Neuronal stem cell (in vitro differentiated cells): ENCODE results near the gene WNT9A.

Experiments used
- DNase-seq: peaks from one replicate; pipeline ENCODE4 v3.0.0-alpha.2; 2013; ENCODE audit warnings: low spot score
- H2AFZ ChIP-seq: one replicate; pipeline ENCODE4 v1.6.1; 2013; ENCODE audit warnings: mild to moderate bottlenecking, low read length, inconsistent platforms
- H2AK5ac ChIP-seq: 2 replicates; pipeline ENCODE4 v1.6.1; 2013; ENCODE audit warnings: low read depth, mild to moderate bottlenecking, inconsistent platforms, low read length, moderate library complexity, mixed read lengths
- H2BK120ac ChIP-seq: 2 replicates; pipeline ENCODE4 v1.6.1; 2013; ENCODE audit warnings: low read depth, mild to moderate bottlenecking, inconsistent platforms, low read length, moderate library complexity, mixed read lengths
- H2BK12ac ChIP-seq: one replicate; pipeline ENCODE4 v1.6.1; 2013; ENCODE audit warnings: low read length, inconsistent platforms
- H2BK15ac ChIP-seq: 2 replicates; pipeline ENCODE4 v1.6.1; 2013; ENCODE audit warnings: mild to moderate bottlenecking, low read length, inconsistent platforms, mixed read lengths
- H2BK5ac ChIP-seq: one replicate; pipeline ENCODE4 v1.6.1; 2013; ENCODE audit warnings: inconsistent platforms, mild to moderate bottlenecking, low read length, moderate library complexity
- H3K14ac ChIP-seq: one replicate; pipeline ENCODE4 v1.6.1; 2013; ENCODE audit warnings: low read length, inconsistent platforms
- H3K18ac ChIP-seq: 2 replicates; pipeline ENCODE4 v1.6.1; 2013; ENCODE audit warnings: low read length, inconsistent platforms
- H3K23ac ChIP-seq: 2 replicates; pipeline ENCODE4 v1.6.1; 2013; ENCODE audit warnings: low read depth, mild to moderate bottlenecking, mixed read lengths, low read length, inconsistent platforms; ENCODE audit not compliant: poor library complexity
- H3K27ac ChIP-seq: replicated peaks from 3 replicates; pipeline ENCODE4 v1.5.1; 2013; ENCODE audit warnings: low read length, inconsistent platforms
- H3K27me3 ChIP-seq, 3 experiments: 2 replicates each; pipeline ENCODE4 v1.6.1; 2013; ENCODE audit warnings: low read length in 3 of 3, mild to moderate bottlenecking in 2 of 3, inconsistent platforms in 1 of 3, low read depth in 1 of 3, mixed read lengths in 1 of 3, moderate library complexity in 1 of 3; ENCODE audit not compliant: control insufficient read depth in 3 of 3, insufficient read depth in 3 of 3
- H3K36me3 ChIP-seq, 2 donors: replicated peaks in 1 of 2; 2 replicates each; pipeline ENCODE4 v1.6.1; 2013; ENCODE audit warnings: low read length in 2 of 2; ENCODE audit not compliant: control insufficient read depth in 2 of 2, insufficient read depth in 2 of 2
- H3K4ac ChIP-seq: 2 replicates; pipeline ENCODE4 v1.6.1; 2013; ENCODE audit warnings: inconsistent platforms, mild to moderate bottlenecking, low read length, moderate library complexity
- H3K4me1 ChIP-seq, 2 donors: 1 replicate in 1 of 2; 2 replicates in 1 of 2; pipeline ENCODE4 v1.6.1; 2013; ENCODE audit warnings: low read length in 2 of 2, low read depth in 1 of 2; ENCODE audit not compliant: control insufficient read depth in 2 of 2, insufficient read depth in 1 of 2
- H3K4me2 ChIP-seq: one replicate; pipeline ENCODE4 v1.6.1; 2013; ENCODE audit warnings: mild to moderate bottlenecking, low read length, inconsistent platforms; ENCODE audit not compliant: insufficient read depth, poor library complexity, severe bottlenecking
- H3K4me3 ChIP-seq, 2 donors: 2 replicates each; pipeline ENCODE4 v1.5.1; 2013; ENCODE audit warnings: low read length in 2 of 2, mild to moderate bottlenecking in 2 of 2, inconsistent platforms in 1 of 2, moderate library complexity in 1 of 2
- H3K79me1 ChIP-seq: one replicate; pipeline ENCODE4 v1.6.1; 2013; ENCODE audit warnings: low read depth, mild to moderate bottlenecking, inconsistent platforms, low read length, moderate library complexity
- H3K9ac ChIP-seq: one replicate; pipeline ENCODE4 v1.6.1; 2013; ENCODE audit warnings: mild to moderate bottlenecking, low read depth, low read length, inconsistent platforms; ENCODE audit not compliant: poor library complexity
- H3K9me3 ChIP-seq, 2 donors: replicated peaks in 1 of 2; 2 replicates each; pipeline versions ENCODE3 to v1.6.1; 2013; ENCODE audit warnings: low read length in 2 of 2, mild to moderate bottlenecking in 2 of 2, inconsistent platforms in 1 of 2, low read depth in 1 of 2, mixed read lengths in 1 of 2, moderate library complexity in 1 of 2; ENCODE audit not compliant: control insufficient read depth in 2 of 2, insufficient read depth in 1 of 2
- H4K8ac ChIP-seq: one replicate; pipeline ENCODE4 v1.6.1; 2013; ENCODE audit warnings: low read depth, mild to moderate bottlenecking, inconsistent platforms, low read length, moderate library complexity
- H4K91ac ChIP-seq: one replicate; pipeline ENCODE4 v1.6.1; 2013; ENCODE audit warnings: low read length, low read depth, mild to moderate bottlenecking, inconsistent platforms; ENCODE audit not compliant: poor library complexity
- WGBS, 2 donors: extraction: QIAGEN DNeasy Blood & Tissue Kit; methylation state at CpG; one replicate each; pipeline ENCODE4 v1.1.7; 2013; ENCODE audit warnings: missing lambda C conversion rate in 2 of 2, mixed read lengths in 1 of 2; ENCODE audit not compliant: insufficient read length in 2 of 2, insufficient replicate concordance in 1 of 2; ENCODE audit errors: extremely low coverage in 2 of 2; 5-methylcytosine and 5-hydroxymethylcytosine counted together

Gene WNT9A

DNA sequence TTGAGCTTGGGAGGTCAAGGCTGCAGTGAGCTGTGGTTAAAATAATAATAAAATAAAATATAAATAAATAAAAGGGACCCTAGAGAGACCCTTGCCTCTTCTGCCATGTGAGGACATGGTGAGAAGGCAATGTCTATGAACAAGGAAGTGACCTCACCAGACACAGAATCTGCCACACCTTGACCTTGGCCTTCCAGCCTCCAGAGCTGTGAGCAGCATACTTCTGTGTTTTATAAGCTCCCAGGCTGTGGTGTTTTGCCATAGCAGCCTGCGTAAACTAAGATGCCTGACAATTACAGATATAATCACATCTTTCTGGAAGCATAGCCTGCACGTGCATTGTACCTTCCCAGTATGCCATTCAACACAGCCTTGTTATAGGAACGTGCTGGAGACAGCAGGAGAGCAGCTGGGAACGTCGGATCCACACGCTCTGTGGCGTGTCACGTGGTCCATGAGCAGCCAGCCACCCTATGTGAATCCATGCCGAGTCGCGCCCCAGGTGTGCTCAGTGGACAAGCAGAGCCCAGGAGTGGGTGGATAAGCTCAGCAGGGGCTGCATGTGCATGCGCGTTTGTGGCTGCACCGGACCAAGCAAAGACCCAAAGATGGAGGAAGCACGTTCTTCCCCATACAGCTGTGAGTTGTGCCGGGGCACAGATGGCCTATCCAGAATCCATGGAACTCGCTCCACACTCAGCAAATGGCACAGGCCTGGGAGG lies 17.8 kb downstream of the WNT9A start:
- Histone ChIP-seq H2BK120ac (no peak overlapping the region), H4K91ac (no peak overlapping the region)

DNA sequence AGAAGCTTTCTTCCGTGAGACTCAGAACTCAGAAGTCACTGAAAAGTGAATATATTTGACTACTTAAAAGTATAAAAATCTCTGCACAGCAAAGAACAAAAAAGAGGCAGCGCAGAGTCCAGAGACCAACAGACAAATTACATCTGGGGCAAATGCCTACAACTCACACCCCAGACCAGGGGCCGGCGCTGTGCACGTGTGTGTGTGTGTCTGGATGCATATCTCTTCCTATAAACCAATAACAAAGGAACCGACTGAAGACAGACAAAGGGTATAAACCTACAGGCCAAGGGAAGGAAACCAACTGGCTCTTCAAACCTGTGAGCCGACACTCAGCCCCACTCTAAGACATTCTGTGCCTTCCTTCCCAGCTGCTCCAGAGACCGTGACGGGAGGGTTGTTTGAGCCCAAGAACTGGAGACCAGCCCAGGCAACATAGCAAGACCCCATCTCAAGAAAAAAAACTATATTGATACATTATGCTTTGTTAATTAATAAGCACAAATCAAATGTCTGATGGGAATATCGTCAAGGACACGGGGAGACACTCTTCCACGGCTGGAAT lies 18.8 kb downstream of the WNT9A start:
- H3K4me1 ChIP-seq: peaks cover 0 to 8% of the 10 kb centered on the region in 2 donors
- no peak overlapping the region for H3K4me2 ChIP-seq
- H2AK5ac ChIP-seq: no peak overlapping the region
- H3K9me3 ChIP-seq: no peaks in the 10 kb centered on the region
- H3K36me3 ChIP-seq: no peaks in the 10 kb centered on the region
- H2BK12ac ChIP-seq: no peak overlapping the region
- H2AFZ ChIP-seq: peak overlapping the region; percentile 29
- peaks cover 0 to 2% (median 0%) of the 10 kb centered on the region in 3 experiments for H3K27me3 ChIP-seq
- H2BK15ac ChIP-seq: no peak overlapping the region
- H3K79me1 ChIP-seq: peaks cover 3% of the 10 kb centered on the region
- no CpG with 5 or more reads among the region's 12 CpGs for WGBS, 2 donors
- no peak overlapping the region for H3K14ac ChIP-seq
- no peak overlapping the region for H3K18ac ChIP-seq
- no peak overlapping the region for H2BK120ac ChIP-seq
- H4K8ac ChIP-seq: no peak overlapping the region
- no peak overlapping the region for H4K91ac ChIP-seq
- no peak overlapping the region for H3K9ac ChIP-seq
- H3K27ac ChIP-seq: no peak overlapping the region
- H3K4me3 ChIP-seq: no peak overlapping the region
- H2BK5ac ChIP-seq: no peak overlapping the region
- no peak overlapping the region for H3K23ac ChIP-seq
- no peak overlapping the region for H3K4ac ChIP-seq
- no peak for DNase-seq

More for the DNA sequence above, 17.8 kb downstream of the WNT9A start:
- peaks cover 0 to 2% (median 0%) of the 10 kb centered on the region in 3 experiments for H3K27me3 ChIP-seq
- no peak overlapping the region for H2AFZ ChIP-seq
- peak overlapping the region; percentile 74 for H3K18ac ChIP-seq
- peak overlapping the region; percentile 21 for H2BK5ac ChIP-seq
- peak overlapping the region in 1 of 2 donors; percentile 2 for H3K4me3 ChIP-seq
- H3K9me3 ChIP-seq: no peaks in the 10 kb centered on the region
- H3K27ac ChIP-seq: no peak overlapping the region
- no peak overlapping the region for H2BK15ac ChIP-seq
- H2BK12ac ChIP-seq: no peak overlapping the region
- H3K14ac ChIP-seq: peak overlapping the region; percentile 31
- no peak overlapping the region for H2AK5ac ChIP-seq
- H3K4me2 ChIP-seq: no peak overlapping the region
- H3K23ac ChIP-seq: peak overlapping the region; percentile 21
- WGBS, 2 donors: no CpG with 5 or more reads among the region's 17 CpGs
- no peaks in the 10 kb centered on the region for H3K79me1 ChIP-seq
- H4K8ac ChIP-seq: no peak overlapping the region
- DNase-seq: no peak
- no peaks in the 10 kb centered on the region for H3K36me3 ChIP-seq
- H3K9ac ChIP-seq: peak overlapping the region; percentile 50
- H3K4ac ChIP-seq: peak overlapping the region; percentile 86
- peaks cover 0 to 5% of the 10 kb centered on the region in 2 donors for H3K4me1 ChIP-seq

DNA sequence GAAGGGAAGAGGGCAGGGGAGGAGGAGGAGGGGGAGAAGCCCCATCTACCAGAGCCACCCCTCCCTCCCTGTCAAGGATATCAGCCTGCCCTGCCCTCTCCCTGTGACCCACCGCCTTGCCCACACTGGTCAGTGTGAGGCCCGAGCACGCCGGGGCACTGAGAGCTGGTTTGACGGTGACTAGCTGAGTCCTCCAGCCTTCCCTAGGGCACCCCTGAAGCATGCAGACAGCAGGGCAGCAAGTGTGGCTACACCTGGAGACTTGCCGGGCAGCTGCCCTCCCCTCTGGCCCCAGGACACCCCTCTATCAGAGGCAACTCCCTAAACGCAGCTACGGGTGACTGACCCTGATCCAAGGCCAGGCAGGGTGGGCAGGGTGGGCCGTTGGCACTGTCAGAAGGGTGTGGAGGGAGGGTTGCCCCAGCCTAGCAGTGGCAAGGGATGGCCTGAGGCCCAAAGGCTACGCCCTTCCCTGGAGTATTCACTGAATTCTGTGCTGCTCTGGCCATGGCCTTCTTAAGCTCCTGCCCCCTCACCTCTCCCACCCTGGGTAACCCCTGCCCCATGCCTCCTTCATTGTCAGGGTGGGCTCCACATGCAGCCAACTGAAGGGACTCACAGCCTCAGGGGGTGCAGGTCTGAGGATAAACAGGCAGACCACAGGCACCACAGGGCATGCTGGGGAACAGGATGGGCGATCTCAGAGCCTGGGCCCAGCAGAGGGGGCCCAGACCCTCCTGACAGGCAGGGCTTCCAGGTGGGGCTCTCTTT lies 19.6 kb downstream of the WNT9A start:
- no peak overlapping the region for H3K4me2 ChIP-seq
- peaks cover 0 to 2% (median 0%) of the 10 kb centered on the region in 3 experiments for H3K27me3 ChIP-seq
- H2AFZ ChIP-seq: peak overlapping the region; percentile 29
- peak overlapping the region; percentile 97 for H2AK5ac ChIP-seq
- no peak overlapping the region for H4K8ac ChIP-seq
- H3K9me3 ChIP-seq: no peaks in the 10 kb centered on the region
- no peak overlapping the region for H3K4ac ChIP-seq
- H3K4me3 ChIP-seq: no peak overlapping the region
- H2BK15ac ChIP-seq: peak overlapping the region; percentile 67
- no CpG with 5 or more reads among the region's 11 CpGs for WGBS, 2 donors
- peaks cover 0 to 14% of the 10 kb centered on the region in 2 donors for H3K4me1 ChIP-seq
- H3K18ac ChIP-seq: peak overlapping the region; percentile 87
- H4K91ac ChIP-seq: no peak overlapping the region
- H3K27ac ChIP-seq: no peak overlapping the region
- peak overlapping the region; percentile 35 for H2BK5ac ChIP-seq
- peak overlapping the region; percentile 89 for H3K23ac ChIP-seq
- no peak overlapping the region for H2BK12ac ChIP-seq
- peaks cover 3% of the 10 kb centered on the region for H3K79me1 ChIP-seq
- no peak overlapping the region for H2BK120ac ChIP-seq
- no peaks in the 10 kb centered on the region for H3K36me3 ChIP-seq
- DNase-seq: no peak
- H3K14ac ChIP-seq: peak overlapping the region; percentile 63
- no peak overlapping the region for H3K9ac ChIP-seq
